ENCODE results near the gene PACC1. TPM values are rescaled to one million over a fixed set of nuclear protein-coding genes. Genes with fewer than 3 reads are reported as not detected.

The PACC1 gene
- total RNA-seq, 1 experiment from 2014 or later = 17.6 TPM

- RAD21 ChIA-PET (ENCODE audit: low non-redundant PET in 1 of 2, low total read pairs in 2 of 2, uncharacterized antibody in 2 of 2, unreplicated experiment in 2 of 2) = no interaction called here
- H3K9me2 ChIP-seq (ENCODE audit: insufficient read depth) = no peaks in the 10 kb centered on the region
- intact Hi-C loops (cut with micrococcal nuclease) = loop anchor here (10.0 kb wide), 1 partner anchor 166 kb away; the partner anchor contains the start of gene PPP2R5A
- H3K36me3 ChIP-seq (ENCODE audit: control insufficient read depth in 1 of 2, insufficient read depth in 2 of 2, low read length in 2 of 2) = peaks cover 0 to 3% of the 10 kb centered on the region in 2 experiments; a peak in 1 of 4 replicates
- no peak overlapping the region for H3K27ac ChIP-seq (ENCODE audit: low read depth, low read length)
- no peaks in the 10 kb centered on the region for H3K79me2 ChIP-seq (ENCODE audit: insufficient read depth, low read length)
- CTCF ChIA-PET = no interaction called here
- POLR2A ChIA-PET = no interaction called here
- DNase-seq (ENCODE audit: low read depth, low spot score) = no peak
- H3K4me2 ChIP-seq (ENCODE audit: low read length) = no peak overlapping the region
- H3K9me3 ChIP-seq (ENCODE audit: control insufficient read depth in 1 of 2, insufficient read depth in 1 of 2, low read depth in 1 of 2, low read length in 2 of 2) = no peaks in the 10 kb centered on the region
- no peak for TF ChIP-seq EGR1 (IDR thresholded peaks at IDR 0.05; ENCODE audit: low read depth)
- TF ChIP-seq POLR2AphosphoS5 (IDR thresholded peaks at IDR 0.05; ENCODE audit: low read depth, low read length) = no peak
- TF ChIP-seq FOSL1 (IDR thresholded peaks at IDR 0.05; ENCODE audit: low read depth) = no peak
- no peak for TF ChIP-seq ZNF274 (IDR thresholded peaks at IDR 0.05; ENCODE audit: low read depth, low read length)
- TF ChIP-seq EZH2phosphoT487 (IDR thresholded peaks at IDR 0.05; ENCODE audit: borderline replicate concordance) = no peak
- TF ChIP-seq, protein P1, sequence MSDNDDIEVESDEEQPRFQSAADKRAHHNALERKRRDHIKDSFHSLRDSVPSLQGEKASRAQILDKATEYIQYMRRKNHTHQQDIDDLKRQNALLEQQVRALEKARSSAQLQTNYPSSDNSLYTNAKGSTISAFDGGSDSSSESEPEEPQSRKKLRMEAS (IDR thresholded peaks at IDR 0.05) = no peak
- H3K4me1 ChIP-seq (ENCODE audit: control insufficient read depth in 1 of 2, insufficient read depth in 2 of 2, low read length in 2 of 2) = no peaks in the 10 kb centered on the region
- H2AFZ ChIP-seq (ENCODE audit: low read depth, low read length, poor library complexity, severe bottlenecking) = no peak overlapping the region
- no peak for ATAC-seq
- H3K4me3 ChIP-seq (replicated peaks in 1 of 2; ENCODE audit: low read depth in 1 of 2, low read length in 2 of 2) = no peak overlapping the region
- no peaks in the 10 kb centered on the region for H4K20me1 ChIP-seq (ENCODE audit: insufficient read depth)
- BruUV-seq (replicated peaks) = no TSS peak
- no peaks in the 10 kb centered on the region for H3K27me3 ChIP-seq (ENCODE audit: insufficient read depth, low read length)
- H3K9ac ChIP-seq (ENCODE audit: low read length) = no peak overlapping the region
These were observed 35.7 kb upstream of the PACC1 start for GRCh38 chr1:212450331-212450881.

DNA sequence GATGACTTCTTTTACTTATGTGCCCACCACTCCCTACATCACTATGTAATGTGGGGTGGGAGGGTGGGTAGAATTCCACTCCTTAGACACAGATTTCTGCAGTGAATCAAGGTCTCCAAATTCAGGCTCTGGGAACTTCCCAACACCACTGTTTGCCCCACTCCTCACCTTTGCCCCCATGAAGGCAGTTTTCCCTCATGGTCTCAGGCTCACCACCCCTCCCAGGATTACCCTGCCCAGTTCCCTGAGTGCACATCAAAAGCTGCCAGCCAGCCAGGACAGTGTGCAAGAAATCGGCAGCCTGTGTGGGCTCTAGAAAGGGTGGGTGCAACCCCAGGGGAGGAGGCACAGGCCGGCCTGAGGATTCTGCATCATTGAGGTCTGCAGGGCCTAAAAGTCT lies 32.8 kb upstream of the PACC1 start:
- RAD21 ChIA-PET (ENCODE audit: low non-redundant PET in 1 of 2, low total read pairs in 2 of 2, uncharacterized antibody in 2 of 2, unreplicated experiment in 2 of 2) = no interaction called here
- intact Hi-C loops (cut with micrococcal nuclease) = no loop called here
- no TSS peak for BruUV-seq (replicated peaks)
- Histone ChIP-seq H3K4me3 (replicated peaks in 1 of 2; ENCODE audit: low read depth in 1 of 2, low read length in 2 of 2) (no peak overlapping the region), H3K36me3 (ENCODE audit: control insufficient read depth in 1 of 2, insufficient read depth in 2 of 2, low read length in 2 of 2) (peaks cover 0 to 11% of the 10 kb centered on the region in 2 experiments; a peak in 1 of 4 replicates), H3K4me1 (ENCODE audit: control insufficient read depth in 1 of 2, insufficient read depth in 2 of 2, low read length in 2 of 2) (no peaks in the 10 kb centered on the region), H3K4me2 (ENCODE audit: low read length) (no peak overlapping the region), H3K9ac (ENCODE audit: low read length) (no peak overlapping the region), H4K20me1 (ENCODE audit: insufficient read depth) (no peaks in the 10 kb centered on the region), H3K9me2 (ENCODE audit: insufficient read depth) (no peaks in the 10 kb centered on the region), H3K27me3 (ENCODE audit: insufficient read depth, low read length) (no peaks in the 10 kb centered on the region), H2AFZ (ENCODE audit: low read depth, low read length, poor library complexity, severe bottlenecking) (no peak overlapping the region), H3K9me3 (ENCODE audit: control insufficient read depth in 1 of 2, insufficient read depth in 1 of 2, low read depth in 1 of 2, low read length in 2 of 2) (no peaks in the 10 kb centered on the region), H3K27ac (ENCODE audit: low read depth, low read length) (no peak overlapping the region), H3K79me2 (ENCODE audit: insufficient read depth, low read length) (no peaks in the 10 kb centered on the region)
- CTCF ChIA-PET = interaction anchor here (1.1 kb wide), 1 partner anchor 9 kb away, joined by 3 read pairs; no protein-coding TSS in a partner anchor
- DNase-seq (ENCODE audit: low read depth, low spot score) (no peak), ATAC-seq (no peak)
- POLR2A ChIA-PET = no interaction called here
- TF ChIP-seq, protein P2, sequence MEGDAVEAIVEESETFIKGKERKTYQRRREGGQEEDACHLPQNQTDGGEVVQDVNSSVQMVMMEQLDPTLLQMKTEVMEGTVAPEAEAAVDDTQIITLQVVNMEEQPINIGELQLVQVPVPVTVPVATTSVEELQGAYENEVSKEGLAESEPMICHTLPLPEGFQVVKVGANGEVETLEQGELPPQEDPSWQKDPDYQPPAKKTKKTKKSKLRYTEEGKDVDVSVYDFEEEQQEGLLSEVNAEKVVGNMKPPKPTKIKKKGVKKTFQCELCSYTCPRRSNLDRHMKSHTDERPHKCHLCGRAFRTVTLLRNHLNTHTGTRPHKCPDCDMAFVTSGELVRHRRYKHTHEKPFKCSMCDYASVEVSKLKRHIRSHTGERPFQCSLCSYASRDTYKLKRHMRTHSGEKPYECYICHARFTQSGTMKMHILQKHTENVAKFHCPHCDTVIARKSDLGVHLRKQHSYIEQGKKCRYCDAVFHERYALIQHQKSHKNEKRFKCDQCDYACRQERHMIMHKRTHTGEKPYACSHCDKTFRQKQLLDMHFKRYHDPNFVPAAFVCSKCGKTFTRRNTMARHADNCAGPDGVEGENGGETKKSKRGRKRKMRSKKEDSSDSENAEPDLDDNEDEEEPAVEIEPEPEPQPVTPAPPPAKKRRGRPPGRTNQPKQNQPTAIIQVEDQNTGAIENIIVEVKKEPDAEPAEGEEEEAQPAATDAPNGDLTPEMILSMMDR (IDR thresholded peaks at IDR 0.05 in 2 of 3, conservative IDR thresholded peaks at IDR 0.05 in 1 of 3; ENCODE audit: borderline replicate concordance in 1 of 3, insufficient read depth in 1 of 3, low read depth in 2 of 3, low read length in 2 of 3) = no peak
- TF ChIP-seq EZH2phosphoT487 (IDR thresholded peaks at IDR 0.05; ENCODE audit: borderline replicate concordance) (no peak), SP1 (IDR thresholded peaks at IDR 0.05; ENCODE audit: low read depth) (no peak), ZBTB33 (IDR thresholded peaks at IDR 0.05; ENCODE audit: extremely low read depth, insufficient replicate concordance, low read length) (no peak), SIN3A (IDR thresholded peaks at IDR 0.05; ENCODE audit: low read depth) (no peak), ELF1 (IDR thresholded peaks at IDR 0.05; ENCODE audit: borderline replicate concordance, low read depth) (no peak), ZFX (IDR thresholded peaks at IDR 0.05) (no peak), YY1 (IDR thresholded peaks at IDR 0.05; ENCODE audit: extremely low read depth, insufficient replicate concordance, low read depth, low read length) (no peak), EZH2 (IDR thresholded peaks at IDR 0.05) (no peak), POLR2AphosphoS5 (IDR thresholded peaks at IDR 0.05; ENCODE audit: low read depth, low read length) (no peak), POLR2A (IDR thresholded peaks at IDR 0.05; ENCODE audit: borderline replicate concordance, extremely low read depth, insufficient read depth, insufficient read length) (no peak), SRF (IDR thresholded peaks at IDR 0.05; ENCODE audit: low read depth) (no peak), CBX3 (IDR thresholded peaks at IDR 0.05; ENCODE audit: low read depth) (no peak), FOSL1 (IDR thresholded peaks at IDR 0.05; ENCODE audit: low read depth) (no peak)
- TF ChIP-seq, protein P1 (IDR thresholded peaks at IDR 0.05) = no peak

All from HCT116 (cell line).